Osteocyte (in vitro differentiated cells): ENCODE results near the gene BAHCC1. TPM values are rescaled to one million over a fixed set of nuclear protein-coding genes. Genes with fewer than 3 reads are reported as not detected.

Source experiments
- DNase-seq: peaks from one replicate; pipeline ENCODE4 v3.0.0; 2021; ENCODE audit warnings: mixed read lengths; ENCODE audit not compliant: unreplicated experiment; ENCODE audit errors: extremely low spot score
- H3K27ac Mint-ChIP-seq: one replicate; pipeline ENCODE4 v1.8.0; 2021; ENCODE audit warnings: mild to moderate bottlenecking, mixed read lengths; ENCODE audit not compliant: unreplicated experiment
- H3K27me3 Mint-ChIP-seq: one replicate; pipeline ENCODE4 v1.8.0; 2021; ENCODE audit warnings: mixed read lengths; ENCODE audit not compliant: unreplicated experiment
- H3K36me3 Mint-ChIP-seq: one replicate; pipeline ENCODE4 v1.8.0; 2021; ENCODE audit warnings: mixed read lengths; ENCODE audit not compliant: unreplicated experiment
- H3K4me1 Mint-ChIP-seq: one replicate; pipeline ENCODE4 v1.8.0; 2021; ENCODE audit warnings: mixed read lengths; ENCODE audit not compliant: unreplicated experiment
- H3K4me3 Mint-ChIP-seq: one replicate; pipeline ENCODE4 v1.8.0; 2021; ENCODE audit warnings: mild to moderate bottlenecking, moderate library complexity, mixed read lengths; ENCODE audit not compliant: unreplicated experiment
- H3K9me3 Mint-ChIP-seq: one replicate; pipeline ENCODE4 v1.8.0; 2021; ENCODE audit warnings: mixed read lengths; ENCODE audit not compliant: unreplicated experiment
- total RNA-seq: library from RNA; stranded (reverse); gene quantifications from 2 replicates; pipeline ENCODE4 v1.2.1, GENCODE V29; 2021
- TF ChIP-seq, protein P1 (sequence below): fragments of 200-600 bp; sonication (generic); IDR thresholded peaks from 2 replicates; pipeline ENCODE4 v1.5.0; 2021; ENCODE audit warnings: antibody characterized with exemption, mild to moderate bottlenecking, moderate library complexity

Gene BAHCC1
- total RNA-seq, 1 donor from 2014 or later, result 55.7 TPM

DNA sequence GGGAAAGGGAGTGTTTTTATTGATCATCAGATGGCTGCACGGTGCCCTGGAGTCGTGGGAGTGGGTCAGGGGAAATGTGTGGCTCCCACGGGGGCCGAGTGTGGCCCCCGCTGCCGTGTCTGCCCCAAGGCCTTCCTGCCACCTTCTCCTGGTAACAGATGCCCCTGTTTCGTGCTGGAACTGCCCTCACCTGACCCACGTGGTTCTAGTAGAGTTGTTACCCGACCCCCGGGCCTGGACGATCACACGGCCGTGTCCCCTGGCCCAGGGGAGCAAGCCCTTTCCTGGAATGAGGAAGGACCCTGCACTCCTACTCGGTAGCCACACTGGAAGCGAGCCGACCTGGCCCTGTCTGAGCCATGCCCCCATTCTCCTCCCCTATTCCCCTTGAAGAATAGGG lies 79.7 kb downstream of the BAHCC1 start:
- no peaks in the 10 kb centered on the region for H3K9me3 Mint-ChIP-seq
- H3K27ac Mint-ChIP-seq, result no peak overlapping the region
- TF ChIP-seq, protein P1, sequence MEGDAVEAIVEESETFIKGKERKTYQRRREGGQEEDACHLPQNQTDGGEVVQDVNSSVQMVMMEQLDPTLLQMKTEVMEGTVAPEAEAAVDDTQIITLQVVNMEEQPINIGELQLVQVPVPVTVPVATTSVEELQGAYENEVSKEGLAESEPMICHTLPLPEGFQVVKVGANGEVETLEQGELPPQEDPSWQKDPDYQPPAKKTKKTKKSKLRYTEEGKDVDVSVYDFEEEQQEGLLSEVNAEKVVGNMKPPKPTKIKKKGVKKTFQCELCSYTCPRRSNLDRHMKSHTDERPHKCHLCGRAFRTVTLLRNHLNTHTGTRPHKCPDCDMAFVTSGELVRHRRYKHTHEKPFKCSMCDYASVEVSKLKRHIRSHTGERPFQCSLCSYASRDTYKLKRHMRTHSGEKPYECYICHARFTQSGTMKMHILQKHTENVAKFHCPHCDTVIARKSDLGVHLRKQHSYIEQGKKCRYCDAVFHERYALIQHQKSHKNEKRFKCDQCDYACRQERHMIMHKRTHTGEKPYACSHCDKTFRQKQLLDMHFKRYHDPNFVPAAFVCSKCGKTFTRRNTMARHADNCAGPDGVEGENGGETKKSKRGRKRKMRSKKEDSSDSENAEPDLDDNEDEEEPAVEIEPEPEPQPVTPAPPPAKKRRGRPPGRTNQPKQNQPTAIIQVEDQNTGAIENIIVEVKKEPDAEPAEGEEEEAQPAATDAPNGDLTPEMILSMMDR, result no peak
- DNase-seq, result no peak
- no peaks in the 10 kb centered on the region for H3K27me3 Mint-ChIP-seq
- peaks cover 28% of the 10 kb centered on the region for H3K4me1 Mint-ChIP-seq
- no peaks in the 10 kb centered on the region for H3K36me3 Mint-ChIP-seq
- no peak overlapping the region for H3K4me3 Mint-ChIP-seq

DNA sequence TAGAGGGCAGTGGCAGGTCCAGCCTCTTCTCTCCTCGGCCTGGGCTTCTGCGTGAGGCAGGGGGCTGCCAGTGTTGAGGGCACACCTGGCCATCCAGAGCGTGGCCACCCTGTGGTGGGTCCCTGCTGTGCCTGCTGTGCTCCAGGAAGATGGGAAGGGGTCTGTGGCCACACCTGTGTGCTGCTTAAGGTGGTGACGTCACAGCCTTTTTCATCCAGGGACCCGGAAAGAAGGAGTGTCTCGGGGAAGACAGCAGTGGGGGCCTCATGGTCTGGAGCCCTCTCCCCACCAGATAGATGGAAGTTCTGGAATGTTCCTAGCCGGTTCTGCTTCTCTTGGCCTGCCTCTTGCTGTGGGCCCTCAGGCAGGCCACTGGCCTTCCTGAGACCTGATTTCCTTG lies 80.8 kb downstream of the BAHCC1 start:
- Mint-ChIP-seq H3K9me3 (no peaks in the 10 kb centered on the region), H3K27me3 (no peaks in the 10 kb centered on the region), H3K4me1 (peaks cover 30% of the 10 kb centered on the region), H3K27ac (no peak overlapping the region), H3K4me3 (no peak overlapping the region), H3K36me3 (no peaks in the 10 kb centered on the region)
- no peak for DNase-seq
- TF ChIP-seq, protein P1, result no peak

DNA sequence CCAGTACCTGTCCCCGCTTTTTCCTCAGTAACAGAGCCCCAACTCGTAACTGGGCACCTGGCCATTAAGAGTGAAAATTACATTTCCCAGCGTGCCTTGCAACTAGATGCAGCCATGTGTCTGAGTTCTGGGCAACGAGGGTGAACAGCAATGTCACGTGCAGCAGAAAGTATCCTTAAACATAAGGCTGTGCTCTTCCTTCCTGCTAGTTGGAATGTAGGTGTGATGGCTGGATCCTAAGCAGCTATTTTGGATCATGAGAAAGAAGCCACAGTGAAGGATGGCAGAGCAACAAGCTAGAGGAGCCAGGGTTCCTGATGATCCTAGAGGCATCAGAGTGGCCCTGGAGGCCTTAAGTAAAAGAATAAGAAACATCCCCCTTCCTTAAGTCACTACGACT lies 81.4 kb downstream of the BAHCC1 start:
- Mint-ChIP-seq H3K27me3 (no peaks in the 10 kb centered on the region), H3K4me3 (no peak overlapping the region), H3K9me3 (no peaks in the 10 kb centered on the region), H3K4me1 (peaks cover 25% of the 10 kb centered on the region), H3K27ac (no peak overlapping the region), H3K36me3 (no peaks in the 10 kb centered on the region)
- TF ChIP-seq, protein P1, result no peak
- DNase-seq, result no peak

DNA sequence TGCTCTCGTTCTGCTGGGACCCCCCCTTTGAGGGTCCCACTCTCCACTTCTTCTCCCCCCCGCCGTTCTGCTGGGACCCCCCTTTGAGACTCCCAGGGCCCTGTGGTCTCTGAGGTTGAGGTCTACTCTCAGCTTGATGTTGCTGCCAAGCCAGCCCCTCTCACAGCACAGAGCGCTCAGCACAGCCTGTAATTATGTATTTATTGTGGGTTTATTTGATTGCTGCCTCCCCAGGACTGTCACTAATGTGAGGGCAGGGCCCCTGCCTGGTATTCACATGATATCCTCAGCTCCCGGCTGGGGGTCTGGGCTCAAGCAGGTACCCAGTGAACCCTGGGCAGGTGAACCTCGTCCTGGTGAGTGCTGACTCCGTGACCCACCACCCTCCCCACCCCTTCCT lies 81.9 kb downstream of the BAHCC1 start:
- Mint-ChIP-seq H3K36me3 (no peaks in the 10 kb centered on the region), H3K27ac (no peak overlapping the region), H3K4me1 (peaks cover 24% of the 10 kb centered on the region), H3K9me3 (no peaks in the 10 kb centered on the region), H3K27me3 (no peaks in the 10 kb centered on the region), H3K4me3 (no peak overlapping the region)
- DNase-seq, result no peak
- TF ChIP-seq, protein P1, result no peak

DNA sequence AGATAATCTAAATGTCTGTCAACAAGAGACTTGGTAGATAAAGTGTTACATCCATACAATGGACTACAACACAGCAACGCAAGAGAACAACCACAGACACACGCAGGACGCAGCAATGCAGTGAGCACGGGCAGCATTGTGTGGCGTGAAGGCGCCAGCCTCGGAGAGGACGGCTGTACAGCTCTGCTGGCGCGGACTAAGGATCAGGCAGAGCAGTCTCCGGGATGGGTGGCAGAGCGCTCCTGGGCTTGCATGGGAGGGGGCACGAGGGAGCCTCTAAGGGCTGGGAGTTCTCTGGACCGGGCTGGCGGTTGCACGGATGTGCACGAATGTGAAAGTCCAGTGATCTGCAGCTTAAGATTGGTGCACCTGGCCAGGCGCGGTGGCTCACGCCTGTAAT lies 82.9 kb downstream of the BAHCC1 start:
- DNase-seq, result no peak
- H3K36me3 Mint-ChIP-seq, result no peaks in the 10 kb centered on the region
- H3K27me3 Mint-ChIP-seq, result no peaks in the 10 kb centered on the region
- H3K4me1 Mint-ChIP-seq, result peaks cover 30% of the 10 kb centered on the region
- no peak overlapping the region for H3K4me3 Mint-ChIP-seq
- H3K27ac Mint-ChIP-seq, result no peak overlapping the region
- TF ChIP-seq, protein P1, result no peak
- no peaks in the 10 kb centered on the region for H3K9me3 Mint-ChIP-seq
